Right cardiac atrium (tissue), 5 donors: Measurements from ENCODE around the gene CYB5RL. TPM values are rescaled to one million over a fixed set of nuclear protein-coding genes. Genes with fewer than 3 reads are reported as not detected.
A peak's percentile ranks its signal among the peaks of the same experiment; 100 is the strongest.
"Not testable (repeated sequence)": the region's sequence is repeated elsewhere in the genome, so short reads cannot be mapped to it uniquely, and the experiment has no call there.

Source experiments
- ATAC-seq, 2 donors: fragments of 200-7000 bp; cut with Tn5 transposase; one replicate each; pipeline versions ENCODE4 v1.8.0 to v1.9.1; 2020; ENCODE audit warnings: moderate library complexity in 2 of 2, mild to moderate bottlenecking in 1 of 2
- DNase-seq, 3 donors: peaks; one replicate each; pipeline ENCODE4 v3.0.0-alpha.2; 2020
- H3K27ac ChIP-seq: one replicate; pipeline ENCODE4 v1.5.1; 2013; ENCODE audit warnings: mild to moderate bottlenecking, low read length, control low read depth, moderate library complexity
- H3K27me3 ChIP-seq: one replicate; pipeline ENCODE4 v1.6.1; 2013; ENCODE audit not compliant: control insufficient read depth, insufficient read depth
- H3K4me1 ChIP-seq: one replicate; pipeline ENCODE4 v1.6.1; 2013; ENCODE audit warnings: low read length; ENCODE audit not compliant: control insufficient read depth, insufficient read depth
- H3K4me3 ChIP-seq: one replicate; pipeline ENCODE4 v1.5.1; 2013; ENCODE audit warnings: low read length, control low read depth
- H3K9me3 ChIP-seq: one replicate; pipeline ENCODE4 v1.6.1; 2013; ENCODE audit warnings: low read length; ENCODE audit not compliant: control insufficient read depth
- whole genome bisulfite sequencing: extraction: QIAGEN DNeasy Blood & Tissue Kit; methylation state at CpG from one replicate; pipeline ENCODE4 v1.1.7; 2013; 5-methylcytosine and 5-hydroxymethylcytosine counted together
- intact Hi-C, 4 donors: fragments of 100-400 bp; cut with DNase I; formaldehyde crosslinking; loops; one replicate each; pipeline versions ENCODE4 v1.11.0 to v1.14.0; 2022 to 2023
- polyA plus RNA-seq: library from polyadenylated mRNA; stranded (reverse); fragments of 200-250 nt; gene quantifications from one replicate; pipeline ENCODE4 v1.2.3, GENCODE V29; 2013
- total RNA-seq, 4 donors: library from RNA; stranded (reverse); fragmentation: NEBNext Ultra II Directional; extraction: Animal tissue kit (Norgen Biotek cat#: 25700); gene quantifications; one replicate each; pipeline ENCODE4 v1.2.1, GENCODE V29; 2021
- donor health status: healthy with polysubstance abuse.
- donor health status: DM: no; HTN: yes; CAD: no.
- donor health status: DM: no; HTN: no; CAD: no.
- donor health status: DM: no; HTN: yes; CAD: no; lungs with severe emphysema.
- donor health status: DM: yes; HTN: yes; CAD: no.

The CYB5RL gene
- total and polyA plus RNA-seq, 5 donors = 3.0 to 6.4 (median 5.0) TPM

- Histone ChIP-seq H3K4me3 (no peak overlapping the region), H3K9me3 (no peaks in the 10 kb centered on the region), H3K27me3 (no peaks in the 10 kb centered on the region), H3K4me1 (no peaks in the 10 kb centered on the region), H3K27ac (no peak overlapping the region)
- no peak for ATAC-seq
- DNase-seq = no peak
- 77% methylated on average over 3 of the region's 3 CpGs for WGBS
- intact Hi-C loops = no loop called here
Observed at GRCh38 chr1:54169068-54169467, 30.8 kb downstream of the CYB5RL start.

GRCh38 chr1:54168206-54168965 is 31.4 kb downstream of the CYB5RL start:
- 80% methylated on average over 8 of the region's 8 CpGs for WGBS
- no peaks in the 10 kb centered on the region for H3K9me3 ChIP-seq
- DNase-seq (no peak), ATAC-seq (no peak)
- no peaks in the 10 kb centered on the region for H3K4me1 ChIP-seq
- intact Hi-C loops = no loop called here
- no peak overlapping the region for H3K4me3 ChIP-seq
- no peaks in the 10 kb centered on the region for H3K27me3 ChIP-seq
- H3K27ac ChIP-seq = no peak overlapping the region

- no peak overlapping the region for H3K27ac ChIP-seq
- no peaks in the 10 kb centered on the region for H3K9me3 ChIP-seq
- no peak overlapping the region for H3K4me3 ChIP-seq
- WGBS = 83% methylated on average over 9 of the region's 9 CpGs
- no peak for ATAC-seq
- H3K27me3 ChIP-seq = no peaks in the 10 kb centered on the region
- no peaks in the 10 kb centered on the region for H3K4me1 ChIP-seq
- intact Hi-C loops = no loop called here
- DNase-seq = no peak
Observed at GRCh38 chr1:54167422-54168139, 32.2 kb downstream of the CYB5RL start.

- H3K27me3 ChIP-seq, H3K4me1 ChIP-seq, DNase-seq, ATAC-seq, H3K4me3 ChIP-seq, H3K9me3 ChIP-seq, intact Hi-C loops, H3K27ac ChIP-seq: not testable (repeated sequence)
- 93% methylated on average over 8 of the region's 8 CpGs for WGBS
Observed at GRCh38 chr1:54166357-54166756, 33.5 kb downstream of the CYB5RL start.

- no peaks in the 10 kb centered on the region for H3K9me3 ChIP-seq
- WGBS = 90% methylated on average over 15 of the region's 15 CpGs
- H3K4me3 ChIP-seq = no peak overlapping the region
- ATAC-seq (no peak), DNase-seq (no peak)
- H3K27ac ChIP-seq = no peak overlapping the region
- no peaks in the 10 kb centered on the region for H3K4me1 ChIP-seq
- H3K27me3 ChIP-seq = no peaks in the 10 kb centered on the region
- intact Hi-C loops = no loop called here
Observed at GRCh38 chr1:54165146-54165545, 34.7 kb downstream of the CYB5RL start.

- DNase-seq (no peak), ATAC-seq (no peak)
- H3K4me1 ChIP-seq = no peaks in the 10 kb centered on the region
- intact Hi-C loops = no loop called here
- 76% methylated on average over 5 of the region's 5 CpGs for WGBS
- no peak overlapping the region for H3K27ac ChIP-seq
- H3K4me3 ChIP-seq = no peak overlapping the region
- no peaks in the 10 kb centered on the region for H3K27me3 ChIP-seq
- H3K9me3 ChIP-seq = no peaks in the 10 kb centered on the region
Observed at GRCh38 chr1:54163573-54163972, 36.3 kb downstream of the CYB5RL start.

GRCh38 chr1:54163051-54163450 is 36.8 kb downstream of the CYB5RL start:
- ATAC-seq (peak in 1 of 2 donors; percentile 17), DNase-seq (no peak)
- no peaks in the 10 kb centered on the region for H3K27me3 ChIP-seq
- H3K4me1 ChIP-seq = no peaks in the 10 kb centered on the region
- intact Hi-C loops = no loop called here
- H3K27ac ChIP-seq = no peak overlapping the region
- no peaks in the 10 kb centered on the region for H3K9me3 ChIP-seq
- WGBS = 80% methylated on average over 3 of the region's 3 CpGs
- H3K4me3 ChIP-seq = no peak overlapping the region

- 77% methylated on average over 6 of the region's 6 CpGs for WGBS
- no peak overlapping the region for H3K4me3 ChIP-seq
- intact Hi-C loops = no loop called here
Observed at GRCh38 chr1:54161495-54162168, 38.2 kb downstream of the CYB5RL start.

GRCh38 chr1:54160351-54160750 is 39.5 kb downstream of the CYB5RL start:
- 48% methylated on average over 3 of the region's 3 CpGs for WGBS
- no peak overlapping the region for H3K27ac ChIP-seq
- intact Hi-C loops = no loop called here
- no peak for DNase-seq
- H3K27me3 ChIP-seq = no peaks in the 10 kb centered on the region
- H3K4me3 ChIP-seq = no peak overlapping the region
- no peak for ATAC-seq
- no peaks in the 10 kb centered on the region for H3K9me3 ChIP-seq
- no peaks in the 10 kb centered on the region for H3K4me1 ChIP-seq

More at GRCh38 chr1:54161495-54162168, 38.2 kb downstream of the CYB5RL start:
- no peaks in the 10 kb centered on the region for H3K27me3 ChIP-seq
- ATAC-seq (no peak), DNase-seq (no peak)
- no peaks in the 10 kb centered on the region for H3K9me3 ChIP-seq
- H3K4me1 ChIP-seq = no peaks in the 10 kb centered on the region
- H3K27ac ChIP-seq = no peak overlapping the region

- DNase-seq (no peak), ATAC-seq (no peak)
- no peaks in the 10 kb centered on the region for H3K27me3 ChIP-seq
- no peaks in the 10 kb centered on the region for H3K4me1 ChIP-seq
- no peak overlapping the region for H3K27ac ChIP-seq
- no peaks in the 10 kb centered on the region for H3K9me3 ChIP-seq
- WGBS = 77% methylated on average over 4 of the region's 4 CpGs
- intact Hi-C loops = no loop called here
- no peak overlapping the region for H3K4me3 ChIP-seq
Observed at GRCh38 chr1:54159733-54160316, 40.0 kb downstream of the CYB5RL start.

GRCh38 chr1:54158071-54158470 is 41.8 kb downstream of the CYB5RL start:
- no peaks in the 10 kb centered on the region for H3K9me3 ChIP-seq
- H3K4me3 ChIP-seq = no peak overlapping the region
- no peaks in the 10 kb centered on the region for H3K4me1 ChIP-seq
- WGBS = 88% methylated on average over 3 of the region's 3 CpGs
- H3K27ac ChIP-seq = no peak overlapping the region
- H3K27me3 ChIP-seq = no peaks in the 10 kb centered on the region
- intact Hi-C loops = no loop called here
- no peak for ATAC-seq
- DNase-seq = no peak
